ENCODE measurements around the gene TBC1D10B. TPM values are rescaled to one million over a fixed set of nuclear protein-coding genes. Genes with fewer than 3 reads are reported as not detected.

TBC1D10B gene
- total and polyA plus RNA-seq, 9 of the 15 experiments (the other 6 are each of a cell fraction or from before 2014, with no cell fraction given): 2.2 to 55.4 (median 17.5) TPM

GRCh38 chr16:30397056-30397455 is 26.8 kb upstream of the TBC1D10B start:
- POLR2A ChIA-PET: interaction anchor here (0.6 to 1.0 kb wide), 2 partner anchors 10 to 40 kb away, joined by 3 to 4 read pairs; no protein-coding TSS in a partner anchor
- Histone ChIP-seq H3K4me1 (replicated peaks in 1 of 2; ENCODE audit: control insufficient read depth in 2 of 2, insufficient read depth in 2 of 2, low read length in 2 of 2) (peaks cover 33 to 64% of the 10 kb centered on the region in 2 experiments), H3K9ac (ENCODE audit: insufficient read depth in 1 of 2, low read depth in 2 of 2, low read length in 2 of 2) (peak overlapping the region in 1 of 2 experiments; percentile 62; a peak in 1 of 4 replicates), H3K79me2 (ENCODE audit: control insufficient read depth, insufficient read depth, low read length) (peaks cover 10% of the 10 kb centered on the region), H3K4me3 (no peak overlapping the region), H3K9me1 (ENCODE audit: control insufficient read depth, insufficient read depth, low read length) (no peaks in the 10 kb centered on the region), H3K27me3 (ENCODE audit: control insufficient read depth in 2 of 2, insufficient read depth in 2 of 2, low read length in 2 of 2) (no peaks in the 10 kb centered on the region), H3K27ac (ENCODE audit: extremely low read depth, low read depth, low read length) (no peak overlapping the region), H3K4me2 (ENCODE audit: insufficient read depth, low read length) (no peak overlapping the region), H4K20me1 (replicated peaks; ENCODE audit: control insufficient read depth, insufficient read depth, low read length) (no peaks in the 10 kb centered on the region), H3K36me3 (ENCODE audit: control insufficient read depth, insufficient read depth, low read length) (peaks cover 21% of the 10 kb centered on the region; the same call in 2 of the 3 replicates), H2AFZ (ENCODE audit: low read depth, low read length) (no peak overlapping the region), H3K9me3 (replicated peaks; ENCODE audit: control insufficient read depth, insufficient read depth, low read depth, low read length) (no peaks in the 10 kb centered on the region)
- DNase-seq (ENCODE audit: extremely low read depth in 1 of 4, low spot score in 3 of 4): peak in 2 of 4 experiments; percentile 32 to 51
- intact Hi-C loops (cut with micrococcal nuclease): no loop called here
- BruUV-seq (replicated peaks): no TSS peak
- no peak for FAIRE-seq
- no peak for ATAC-seq
- CTCF ChIA-PET (ENCODE audit: low intra/inter-chr PET ratio): no interaction called here
- WGBS (ENCODE audit: insufficient coverage, low coverage, missing lambda C conversion rate): 27% methylated on average over 4 of the region's 4 CpGs
- in situ Hi-C loops (cut with MboI): no loop called here
- TF ChIP-seq CBFA2T2 (conservative IDR thresholded peaks at IDR 0.05) (peak; percentile 57; the same call in 1 of the 2 replicates), SLC30A9 (CRISPR knock-in tag; IDR thresholded peaks at IDR 0.05) (no peak), CBX8 (IDR thresholded peaks at IDR 0.05; ENCODE audit: borderline replicate concordance, extremely low read depth, low read depth, low read length, poor library complexity, severe bottlenecking) (no peak), ZNF561 (CRISPR knock-in tag; conservative IDR thresholded peaks at IDR 0.05) (no peak), DIDO1 (tag; IDR thresholded peaks at IDR 0.05; ENCODE audit: low read depth) (no peak), TAL1 (IDR thresholded peaks at IDR 0.05) (0 out of 2 replicates have a peak, but pooled peaks have one; percentile 29), U2AF2 (optimal IDR thresholded peaks at IDR 0.05; ENCODE audit: low read depth, low read length) (no peak), ZBTB5 (IDR thresholded peaks at IDR 0.05) (no peak), CTCF (IDR thresholded peaks at IDR 0.05 in 2 of 3, conservative IDR thresholded peaks at IDR 0.05 in 1 of 3; ENCODE audit: insufficient read depth in 2 of 3, low read depth in 1 of 3, low read length in 3 of 3) (no peak), TBL1XR1 (IDR thresholded peaks at IDR 0.05; ENCODE audit: low read length in 2 of 2) (peak in 1 of 2 experiments; percentile 19; a peak in 1 of 4 replicates), NCOR1 (IDR thresholded peaks at IDR 0.05) (peak; percentile 14; the same call in 1 of the 2 replicates), ZNF124 (CRISPR knock-in tag; IDR thresholded peaks at IDR 0.05) (no peak), ZFX (CRISPR knock-in tag; IDR thresholded peaks at IDR 0.05) (no peak), ARID1B (IDR thresholded peaks at IDR 0.05) (peak; percentile 26; the same call in 1 of the 2 replicates), BRF2 (IDR thresholded peaks at IDR 0.05; ENCODE audit: borderline replicate concordance, insufficient read depth, insufficient read length) (no peak), TCF3 (CRISPR knock-in tag; IDR thresholded peaks at IDR 0.05) (peak; percentile 72), NELFE (IDR thresholded peaks at IDR 0.05; ENCODE audit: insufficient read depth, insufficient read length) (no peak), KDM1A (IDR thresholded peaks at IDR 0.05) (peak; percentile 83 to 85), HDAC2 (IDR thresholded peaks at IDR 0.05) (no peak), CBFA2T3 (IDR thresholded peaks at IDR 0.05) (peak; percentile 83)

Data from K562 (cell line).